OCI-LY7 (cell line): Measurements from ENCODE around the gene S1PR2. TPM values are rescaled to one million over a fixed set of nuclear protein-coding genes. Genes with fewer than 3 reads are reported as not detected.
"Not testable (repeated sequence)": the region's sequence is repeated elsewhere in the genome, so short reads cannot be mapped to it uniquely, and the experiment has no call there.

Source experiments
- BruUV-seq: library from RNA; stranded (reverse); fragments of 400-500 nt; replicated peaks from 2 replicates; lab custom pipeline; 2021; lab: Mats Ljungman, UMichigan
- CTCF ChIA-PET: fragments of 300-600 bp; sonication (Branson Sonifier 250); formaldehyde crosslinking; loops from one replicate; lab custom pipeline; 2022; ENCODE audit warnings: antibody characterized with exemption; ENCODE audit not compliant: unreplicated experiment; lab: Charles Lee
- POLR2A ChIA-PET: fragments of 300-600 bp; sonication (Branson Sonifier 250); formaldehyde crosslinking; loops from one replicate; lab custom pipeline; 2022; ENCODE audit warnings: antibody characterized with exemption; lab: Charles Lee
- DNase-seq: peaks from one replicate; pipeline ENCODE4 v3.0.0-alpha.2; 2015; ENCODE audit warnings: low spot score
- H2AFZ ChIP-seq: fragments of 200-600 bp; sonication (generic), shearing (Covaris generic); 2 replicates; pipeline ENCODE4 v1.6.1; 2014; ENCODE audit warnings: mild to moderate bottlenecking, antibody characterized with exemption, low read length, moderate library complexity
- H3K27ac ChIP-seq: fragments of 200-600 bp; sonication (generic); 2 replicates; pipeline ENCODE4 v1.5.1; 2014; ENCODE audit warnings: mixed run types, low read depth, mild to moderate bottlenecking, moderate library complexity, low read length, inconsistent platforms; ENCODE audit not compliant: poor library complexity, severe bottlenecking
- H3K36me3 ChIP-seq: fragments of 200-600 bp; sonication (generic); 2 replicates; pipeline ENCODE4 v1.6.1; 2014; ENCODE audit warnings: mild to moderate bottlenecking, antibody characterized with exemption, low read length, moderate library complexity, mixed read lengths; ENCODE audit not compliant: insufficient read depth
- H3K4me1 ChIP-seq: fragments of 200-600 bp; sonication (generic); 2 replicates; pipeline ENCODE4 v1.5.1; 2014; ENCODE audit warnings: mild to moderate bottlenecking, low read length; ENCODE audit not compliant: insufficient read depth, poor library complexity, severe bottlenecking
- H3K4me2 ChIP-seq: fragments of 200-600 bp; sonication (generic); 2 replicates; pipeline ENCODE4 v1.6.1; 2014; ENCODE audit warnings: mild to moderate bottlenecking, low read length
- H3K4me3 ChIP-seq: fragments of 200-600 bp; sonication (generic); 2 replicates; pipeline ENCODE4 v1.5.1; 2014; ENCODE audit warnings: mild to moderate bottlenecking, low read depth, low read length; ENCODE audit not compliant: poor library complexity, severe bottlenecking
- H3K79me2 ChIP-seq: fragments of 200-600 bp; sonication (generic); 2 replicates; pipeline ENCODE4 v1.6.1; 2016; ENCODE audit warnings: low read depth, mild to moderate bottlenecking, low read length, moderate library complexity, mixed read lengths; ENCODE audit not compliant: insufficient read depth
- H3K9me2 ChIP-seq: fragments of 200-600 bp; sonication (generic); 2 replicates; pipeline ENCODE4 v1.6.1; 2016; ENCODE audit warnings: mild to moderate bottlenecking, low read length, mixed read lengths; ENCODE audit not compliant: insufficient read depth
- H3K9me3 ChIP-seq: fragments of 200-600 bp; sonication (generic); 2 replicates; pipeline ENCODE4 v1.6.1; 2014; ENCODE audit warnings: mild to moderate bottlenecking, mixed run types, low read length, mixed read lengths
- H4K20me1 ChIP-seq: fragments of 200-600 bp; sonication (generic); 2 replicates; pipeline ENCODE4 v1.6.1; 2014; ENCODE audit warnings: mild to moderate bottlenecking, antibody characterized with exemption, low read length, moderate library complexity, mixed read lengths; ENCODE audit not compliant: insufficient read depth
- CTCF ChIP-seq: fragments of 200-600 bp; sonication (generic); conservative IDR thresholded peaks from 2 replicates; pipeline ENCODE4 v1.5.1; 2014; ENCODE audit warnings: mild to moderate bottlenecking, antibody characterized with exemption, low read length, moderate library complexity, mixed read lengths
- EZH2phosphoT487 ChIP-seq: fragments of 200-600 bp; sonication (generic); IDR thresholded peaks from 2 replicates; pipeline ENCODE4 v1.6.1; 2018; ENCODE audit warnings: low read depth, borderline replicate concordance, mild to moderate bottlenecking, mixed run types, antibody characterized with exemption, low read length, moderate library complexity, mixed read lengths
- intact Hi-C: fragments of 100-400 bp; cut with micrococcal nuclease; formaldehyde crosslinking; loops from one replicate; pipeline ENCODE4 v1.10.0; 2022; ENCODE audit not compliant: unreplicated experiment
- total RNA-seq, 2 experiments: library from RNA; depleted of rRNA in 1 of 2; stranded (reverse); fragments of >200 nt in 1 of 2; shearing (Covaris generic) in 1 of 2; gene quantifications; 2 replicates each; pipeline ENCODE4 v1.2.3, GENCODE V29; 2014 to 2022

Gene S1PR2
- total RNA-seq, 2 experiments from 2014 or later = 27.8 to 64.5 TPM

GRCh38 chr19:10205636-10206035 lies 25.5 kb downstream of the S1PR2 start:
- Histone ChIP-seq H3K9me2 (no peaks in the 10 kb centered on the region), H3K9me3 (0 out of 2 replicates have a peak, but pooled peaks cover 9% of the 10 kb centered on the region), H3K79me2 (no peaks in the 10 kb centered on the region), H3K4me1 (peaks cover 40% of the 10 kb centered on the region), H3K27ac (no peak overlapping the region), H3K4me3 (no peak overlapping the region), H3K36me3 (peaks cover 13% of the 10 kb centered on the region), H2AFZ (no peak overlapping the region), H4K20me1 (no peaks in the 10 kb centered on the region), H3K4me2 (no peak overlapping the region)
- DNase-seq = no peak
- no TSS peak for BruUV-seq
- POLR2A ChIA-PET = interaction anchor here (0.5 kb wide), 1 partner anchor 17 kb away, joined by 3 read pairs; no protein-coding TSS in a partner anchor
- intact Hi-C loops = no loop called here
- TF ChIP-seq EZH2phosphoT487 = no peak
- TF ChIP-seq CTCF = no peak
- CTCF ChIA-PET = no interaction called here

- BruUV-seq = no TSS peak
- no peak overlapping the region for H3K4me3 ChIP-seq
- H3K27ac ChIP-seq = no peak overlapping the region
- no peak overlapping the region for H2AFZ ChIP-seq
- H3K9me3 ChIP-seq = 0 out of 2 replicates have a peak, but pooled peaks cover 9% of the 10 kb centered on the region
- H3K4me1 ChIP-seq = peaks cover 60% of the 10 kb centered on the region
- no peaks in the 10 kb centered on the region for H3K9me2 ChIP-seq
- CTCF ChIA-PET = no interaction called here
- no peaks in the 10 kb centered on the region for H4K20me1 ChIP-seq
- H3K4me2 ChIP-seq = 0 out of 2 replicates have a peak overlapping the region, but pooled peaks have one; percentile 6
- intact Hi-C loops = no loop called here
- peaks cover 2% of the 10 kb centered on the region; the same call in 1 of the 2 replicates for H3K79me2 ChIP-seq
- TF ChIP-seq CTCF (no peak), EZH2phosphoT487 (no peak)
- DNase-seq = peak; percentile 26
- POLR2A ChIA-PET = no interaction called here
- peaks cover 13% of the 10 kb centered on the region for H3K36me3 ChIP-seq
Observed at GRCh38 chr19:10203686-10204085, 27.4 kb downstream of the S1PR2 start.

GRCh38 chr19:10201176-10201575 lies 30.0 kb downstream of the S1PR2 start:
- peaks cover 5% of the 10 kb centered on the region; the same call in 1 of the 2 replicates for H3K9me3 ChIP-seq
- peaks cover 85% of the 10 kb centered on the region for H3K4me1 ChIP-seq
- CTCF ChIA-PET = interaction anchor here (0.6 kb wide), 1 partner anchor 69 kb away, joined by 3 read pairs; no protein-coding TSS in a partner anchor
- H3K4me3 ChIP-seq = no peak overlapping the region
- TF ChIP-seq CTCF (no peak), EZH2phosphoT487 (no peak)
- H4K20me1 ChIP-seq = no peaks in the 10 kb centered on the region
- H3K4me2 ChIP-seq = peak overlapping the region; percentile 31; the same call in 1 of the 2 replicates
- peaks cover 10% of the 10 kb centered on the region; the same call in 1 of the 2 replicates for H3K79me2 ChIP-seq
- no TSS peak for BruUV-seq
- intact Hi-C loops = no loop called here
- DNase-seq = peak; percentile 48
- H2AFZ ChIP-seq = peak overlapping the region; percentile 32; the same call in 1 of the 2 replicates
- no peaks in the 10 kb centered on the region for H3K36me3 ChIP-seq
- POLR2A ChIA-PET = interaction anchor here (0.7 to 2.2 kb wide), 5 partner anchors 9 to 98 kb away, joined by 3 to 10 read pairs (median 3); no protein-coding TSS in a partner anchor
- H3K9me2 ChIP-seq = no peaks in the 10 kb centered on the region
- peak overlapping the region; percentile 59 for H3K27ac ChIP-seq

GRCh38 chr19:10200101-10200500 lies 31.0 kb downstream of the S1PR2 start:
- H3K36me3 ChIP-seq, intact Hi-C loops, H4K20me1 ChIP-seq, H3K4me2 ChIP-seq, DNase-seq, H3K9me2 ChIP-seq, H3K4me3 ChIP-seq, BruUV-seq, H3K9me3 ChIP-seq, H2AFZ ChIP-seq, CTCF ChIA-PET: not testable (repeated sequence)
- POLR2A ChIA-PET = interaction anchor here (0.6 to 2.2 kb wide), 4 partner anchors 10 to 47 kb away, joined by 3 to 10 read pairs (median 4); no protein-coding TSS in a partner anchor
- H3K4me1 ChIP-seq = peaks cover 96% of the 10 kb centered on the region
- H3K27ac ChIP-seq = peak overlapping the region; percentile 59
- peaks cover 19% of the 10 kb centered on the region; the same call in 1 of the 2 replicates for H3K79me2 ChIP-seq
